MM.1S (cell line): ENCODE data around the gene C1orf50.

Experiments used
- EZH2 ChIP-seq: fragments of 300-600 bp; sonication (generic); optimal IDR thresholded peaks from 2 replicates; pipeline ENCODE3; 2017; ENCODE audit warnings: low read depth, mild to moderate bottlenecking, antibody characterized with exemption, low read length, mixed read lengths
- EZH2phosphoT487 ChIP-seq: fragments of 300-600 bp; sonication (generic); IDR thresholded peaks from 2 replicates; pipeline ENCODE4 v1.6.1; 2018; ENCODE audit warnings: antibody characterized with exemption, low read length
- TF ChIP-seq, protein P1 (sequence below): fragments of 300-600 bp; sonication (generic); IDR thresholded peaks from 2 replicates; pipeline ENCODE4 v1.5.1; 2016; ENCODE audit warnings: antibody characterized with exemption, low read length, mixed read lengths

DNA sequence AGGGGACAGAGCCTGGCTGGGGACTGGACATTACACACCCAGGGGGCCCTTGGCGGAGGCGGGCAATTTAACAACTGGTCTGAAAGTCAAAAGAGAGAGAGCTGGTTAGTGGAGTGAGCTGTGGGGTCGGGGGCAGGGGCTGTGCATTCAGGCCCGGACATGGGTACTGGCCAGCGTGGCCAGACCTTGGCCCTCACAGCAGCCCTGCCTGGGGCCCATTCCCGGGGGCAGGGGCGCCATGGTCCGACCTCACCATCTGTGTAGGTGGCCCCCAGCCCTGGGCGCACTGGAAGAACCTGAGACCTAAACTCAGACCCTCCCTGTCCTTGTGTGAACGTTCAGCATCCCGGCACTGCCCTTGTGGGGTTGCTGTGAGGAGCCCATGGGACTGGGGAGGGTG is 32.0 kb upstream of the C1orf50 start:
- no peak for TF ChIP-seq EZH2
- TF ChIP-seq, protein P1, sequence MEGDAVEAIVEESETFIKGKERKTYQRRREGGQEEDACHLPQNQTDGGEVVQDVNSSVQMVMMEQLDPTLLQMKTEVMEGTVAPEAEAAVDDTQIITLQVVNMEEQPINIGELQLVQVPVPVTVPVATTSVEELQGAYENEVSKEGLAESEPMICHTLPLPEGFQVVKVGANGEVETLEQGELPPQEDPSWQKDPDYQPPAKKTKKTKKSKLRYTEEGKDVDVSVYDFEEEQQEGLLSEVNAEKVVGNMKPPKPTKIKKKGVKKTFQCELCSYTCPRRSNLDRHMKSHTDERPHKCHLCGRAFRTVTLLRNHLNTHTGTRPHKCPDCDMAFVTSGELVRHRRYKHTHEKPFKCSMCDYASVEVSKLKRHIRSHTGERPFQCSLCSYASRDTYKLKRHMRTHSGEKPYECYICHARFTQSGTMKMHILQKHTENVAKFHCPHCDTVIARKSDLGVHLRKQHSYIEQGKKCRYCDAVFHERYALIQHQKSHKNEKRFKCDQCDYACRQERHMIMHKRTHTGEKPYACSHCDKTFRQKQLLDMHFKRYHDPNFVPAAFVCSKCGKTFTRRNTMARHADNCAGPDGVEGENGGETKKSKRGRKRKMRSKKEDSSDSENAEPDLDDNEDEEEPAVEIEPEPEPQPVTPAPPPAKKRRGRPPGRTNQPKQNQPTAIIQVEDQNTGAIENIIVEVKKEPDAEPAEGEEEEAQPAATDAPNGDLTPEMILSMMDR: no peak
- TF ChIP-seq EZH2phosphoT487: no peak
